Measurements from ENCODE around the gene CFAP46. TPM values are rescaled to one million over a fixed set of nuclear protein-coding genes. Genes with fewer than 3 reads are reported as not detected.

The CFAP46 gene
- total and polyA plus RNA-seq, 4 donors = 0.33 to 0.59 (median 0.42) TPM

DNA sequence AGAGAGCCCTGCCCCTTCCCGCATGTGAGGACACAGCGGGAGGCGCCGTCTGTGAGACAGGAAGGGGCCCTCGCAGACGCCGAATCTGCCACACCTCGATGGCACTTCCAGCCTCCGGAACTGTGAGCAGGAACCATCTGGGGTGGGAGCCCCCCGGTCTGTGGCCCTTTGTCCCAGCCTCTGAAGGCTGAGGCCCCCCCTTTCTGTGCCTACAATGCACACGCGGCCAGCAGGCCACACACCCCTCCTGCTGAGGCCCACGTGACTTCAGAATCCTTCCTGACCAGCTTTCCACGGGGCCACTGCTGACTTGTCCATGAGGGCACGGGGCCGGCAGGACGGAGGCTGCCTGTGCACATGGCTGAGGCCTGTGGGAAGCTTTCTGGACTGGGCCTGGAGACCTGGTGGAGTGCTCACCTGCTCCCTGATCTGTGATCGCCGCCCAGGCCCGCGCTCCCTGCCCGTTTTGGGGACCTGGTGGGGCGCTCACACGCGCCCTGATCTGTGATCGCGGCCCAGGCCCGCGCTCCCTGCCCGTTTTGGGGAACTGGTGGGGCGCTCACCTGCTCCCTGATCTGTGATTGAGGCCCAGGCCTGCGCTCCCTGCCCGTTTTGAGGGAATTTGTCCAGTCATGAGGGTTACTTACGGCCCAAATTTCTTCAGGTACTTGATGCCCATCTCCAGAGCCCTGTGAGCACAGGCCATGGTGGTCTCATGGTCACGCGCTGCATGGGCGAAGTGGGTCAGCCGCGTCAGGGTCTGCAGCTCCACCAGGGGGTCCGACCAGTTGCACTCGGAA is 34.3 kb downstream of the CFAP46 start (continued):
- TF ChIP-seq, protein P1, sequence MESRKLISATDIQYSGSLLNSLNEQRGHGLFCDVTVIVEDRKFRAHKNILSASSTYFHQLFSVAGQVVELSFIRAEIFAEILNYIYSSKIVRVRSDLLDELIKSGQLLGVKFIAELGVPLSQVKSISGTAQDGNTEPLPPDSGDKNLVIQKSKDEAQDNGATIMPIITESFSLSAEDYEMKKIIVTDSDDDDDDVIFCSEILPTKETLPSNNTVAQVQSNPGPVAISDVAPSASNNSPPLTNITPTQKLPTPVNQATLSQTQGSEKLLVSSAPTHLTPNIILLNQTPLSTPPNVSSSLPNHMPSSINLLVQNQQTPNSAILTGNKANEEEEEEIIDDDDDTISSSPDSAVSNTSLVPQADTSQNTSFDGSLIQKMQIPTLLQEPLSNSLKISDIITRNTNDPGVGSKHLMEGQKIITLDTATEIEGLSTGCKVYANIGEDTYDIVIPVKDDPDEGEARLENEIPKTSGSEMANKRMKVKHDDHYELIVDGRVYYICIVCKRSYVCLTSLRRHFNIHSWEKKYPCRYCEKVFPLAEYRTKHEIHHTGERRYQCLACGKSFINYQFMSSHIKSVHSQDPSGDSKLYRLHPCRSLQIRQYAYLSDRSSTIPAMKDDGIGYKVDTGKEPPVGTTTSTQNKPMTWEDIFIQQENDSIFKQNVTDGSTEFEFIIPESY (IDR thresholded peaks at IDR 0.05) = no peak
- TF ChIP-seq SP1 (IDR thresholded peaks at IDR 0.05) (no peak), HNF4A (conservative IDR thresholded peaks at IDR 0.05) (no peak), TAF1 (conservative IDR thresholded peaks at IDR 0.05) (no peak)

DNA sequence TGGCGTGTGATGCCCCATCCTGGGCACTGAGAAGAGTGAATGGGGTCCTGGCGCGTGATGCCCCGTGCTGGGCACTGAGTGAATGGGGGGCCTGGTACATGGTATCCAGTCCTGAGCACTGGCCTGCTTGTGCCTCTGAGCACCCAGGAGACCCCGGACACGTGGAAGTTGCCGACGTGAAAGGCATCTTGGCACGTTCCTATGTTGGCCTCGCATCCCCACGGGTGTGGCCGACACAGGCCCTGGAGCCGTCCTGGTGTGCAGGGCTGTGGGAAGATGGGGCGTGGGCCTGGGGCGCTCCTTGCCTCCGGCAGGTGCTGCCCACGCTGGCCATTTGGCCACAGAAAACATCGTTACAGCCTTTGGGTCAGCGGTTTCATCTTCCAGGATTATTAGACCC is 35.5 kb downstream of the CFAP46 start:
- H3K4me1 ChIP-seq (ENCODE audit: control insufficient read depth in 4 of 4, insufficient read depth in 4 of 4, low read length in 3 of 4) = no peaks in the 10 kb centered on the region
- 93% methylated on average over 19 of the region's 19 CpGs for WGBS
- H3K4me3 ChIP-seq (ENCODE audit: low read depth in 1 of 3, low read length in 3 of 3) = no peak overlapping the region
- H3K27me3 ChIP-seq (ENCODE audit: control insufficient read depth in 4 of 4, insufficient read depth in 4 of 4, low read length in 3 of 4) = no peaks in the 10 kb centered on the region
- H3K27ac ChIP-seq (ENCODE audit: low read depth in 1 of 2, low read length in 2 of 2) = no peak overlapping the region
- no peak for DNase-seq (ENCODE audit: low spot score)
- H3K9me3 ChIP-seq (ENCODE audit: control insufficient read depth in 4 of 4, low read length in 3 of 4) = no peaks in the 10 kb centered on the region
- no peak overlapping the region for H3K9ac ChIP-seq (ENCODE audit: low read depth in 1 of 2, low read length in 2 of 2)
- TF ChIP-seq SP1 (IDR thresholded peaks at IDR 0.05) (no peak), GABPA (IDR thresholded peaks at IDR 0.05 in 1 of 2, conservative IDR thresholded peaks at IDR 0.05 in 1 of 2) (no peak), EGR1 (IDR thresholded peaks at IDR 0.05; ENCODE audit: low read depth in 2 of 2) (no peak), HNF4G (IDR thresholded peaks at IDR 0.05) (no peak), NR2F2 (IDR thresholded peaks at IDR 0.05) (no peak), YY1 (IDR thresholded peaks at IDR 0.05) (no peak), JUND (IDR thresholded peaks at IDR 0.05) (no peak), FOXA1 (IDR thresholded peaks at IDR 0.05) (no peak), TAF1 (conservative IDR thresholded peaks at IDR 0.05) (no peak)
- TF ChIP-seq, protein P1 (IDR thresholded peaks at IDR 0.05) = no peak
- TF ChIP-seq, protein P2, sequence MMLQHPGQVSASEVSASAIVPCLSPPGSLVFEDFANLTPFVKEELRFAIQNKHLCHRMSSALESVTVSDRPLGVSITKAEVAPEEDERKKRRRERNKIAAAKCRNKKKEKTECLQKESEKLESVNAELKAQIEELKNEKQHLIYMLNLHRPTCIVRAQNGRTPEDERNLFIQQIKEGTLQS (IDR thresholded peaks at IDR 0.05) = no peak
- TF ChIP-seq, protein P3, sequence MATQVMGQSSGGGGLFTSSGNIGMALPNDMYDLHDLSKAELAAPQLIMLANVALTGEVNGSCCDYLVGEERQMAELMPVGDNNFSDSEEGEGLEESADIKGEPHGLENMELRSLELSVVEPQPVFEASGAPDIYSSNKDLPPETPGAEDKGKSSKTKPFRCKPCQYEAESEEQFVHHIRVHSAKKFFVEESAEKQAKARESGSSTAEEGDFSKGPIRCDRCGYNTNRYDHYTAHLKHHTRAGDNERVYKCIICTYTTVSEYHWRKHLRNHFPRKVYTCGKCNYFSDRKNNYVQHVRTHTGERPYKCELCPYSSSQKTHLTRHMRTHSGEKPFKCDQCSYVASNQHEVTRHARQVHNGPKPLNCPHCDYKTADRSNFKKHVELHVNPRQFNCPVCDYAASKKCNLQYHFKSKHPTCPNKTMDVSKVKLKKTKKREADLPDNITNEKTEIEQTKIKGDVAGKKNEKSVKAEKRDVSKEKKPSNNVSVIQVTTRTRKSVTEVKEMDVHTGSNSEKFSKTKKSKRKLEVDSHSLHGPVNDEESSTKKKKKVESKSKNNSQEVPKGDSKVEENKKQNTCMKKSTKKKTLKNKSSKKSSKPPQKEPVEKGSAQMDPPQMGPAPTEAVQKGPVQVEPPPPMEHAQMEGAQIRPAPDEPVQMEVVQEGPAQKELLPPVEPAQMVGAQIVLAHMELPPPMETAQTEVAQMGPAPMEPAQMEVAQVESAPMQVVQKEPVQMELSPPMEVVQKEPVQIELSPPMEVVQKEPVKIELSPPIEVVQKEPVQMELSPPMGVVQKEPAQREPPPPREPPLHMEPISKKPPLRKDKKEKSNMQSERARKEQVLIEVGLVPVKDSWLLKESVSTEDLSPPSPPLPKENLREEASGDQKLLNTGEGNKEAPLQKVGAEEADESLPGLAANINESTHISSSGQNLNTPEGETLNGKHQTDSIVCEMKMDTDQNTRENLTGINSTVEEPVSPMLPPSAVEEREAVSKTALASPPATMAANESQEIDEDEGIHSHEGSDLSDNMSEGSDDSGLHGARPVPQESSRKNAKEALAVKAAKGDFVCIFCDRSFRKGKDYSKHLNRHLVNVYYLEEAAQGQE (IDR thresholded peaks at IDR 0.05) = no peak
- TF ChIP-seq, protein P4, sequence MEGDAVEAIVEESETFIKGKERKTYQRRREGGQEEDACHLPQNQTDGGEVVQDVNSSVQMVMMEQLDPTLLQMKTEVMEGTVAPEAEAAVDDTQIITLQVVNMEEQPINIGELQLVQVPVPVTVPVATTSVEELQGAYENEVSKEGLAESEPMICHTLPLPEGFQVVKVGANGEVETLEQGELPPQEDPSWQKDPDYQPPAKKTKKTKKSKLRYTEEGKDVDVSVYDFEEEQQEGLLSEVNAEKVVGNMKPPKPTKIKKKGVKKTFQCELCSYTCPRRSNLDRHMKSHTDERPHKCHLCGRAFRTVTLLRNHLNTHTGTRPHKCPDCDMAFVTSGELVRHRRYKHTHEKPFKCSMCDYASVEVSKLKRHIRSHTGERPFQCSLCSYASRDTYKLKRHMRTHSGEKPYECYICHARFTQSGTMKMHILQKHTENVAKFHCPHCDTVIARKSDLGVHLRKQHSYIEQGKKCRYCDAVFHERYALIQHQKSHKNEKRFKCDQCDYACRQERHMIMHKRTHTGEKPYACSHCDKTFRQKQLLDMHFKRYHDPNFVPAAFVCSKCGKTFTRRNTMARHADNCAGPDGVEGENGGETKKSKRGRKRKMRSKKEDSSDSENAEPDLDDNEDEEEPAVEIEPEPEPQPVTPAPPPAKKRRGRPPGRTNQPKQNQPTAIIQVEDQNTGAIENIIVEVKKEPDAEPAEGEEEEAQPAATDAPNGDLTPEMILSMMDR (IDR thresholded peaks at IDR 0.05; ENCODE audit: low read depth, low read length, missing input control) = no peak
- no peaks in the 10 kb centered on the region for H3K36me3 ChIP-seq (ENCODE audit: control insufficient read depth in 4 of 4, insufficient read depth in 3 of 4, low read depth in 1 of 4, low read length in 3 of 4)

Measured in liver (tissue), 9 donors.